ENCODE measurements around the gene PLD3. TPM values are rescaled to one million over a fixed set of nuclear protein-coding genes. Genes with fewer than 3 reads are reported as not detected.

Gene PLD3
- total RNA-seq, 3 donors from 2014 or later (not counting 1 experiment from before 2014, with no cell fraction given) = 107 to 140 (median 109) TPM

DNA sequence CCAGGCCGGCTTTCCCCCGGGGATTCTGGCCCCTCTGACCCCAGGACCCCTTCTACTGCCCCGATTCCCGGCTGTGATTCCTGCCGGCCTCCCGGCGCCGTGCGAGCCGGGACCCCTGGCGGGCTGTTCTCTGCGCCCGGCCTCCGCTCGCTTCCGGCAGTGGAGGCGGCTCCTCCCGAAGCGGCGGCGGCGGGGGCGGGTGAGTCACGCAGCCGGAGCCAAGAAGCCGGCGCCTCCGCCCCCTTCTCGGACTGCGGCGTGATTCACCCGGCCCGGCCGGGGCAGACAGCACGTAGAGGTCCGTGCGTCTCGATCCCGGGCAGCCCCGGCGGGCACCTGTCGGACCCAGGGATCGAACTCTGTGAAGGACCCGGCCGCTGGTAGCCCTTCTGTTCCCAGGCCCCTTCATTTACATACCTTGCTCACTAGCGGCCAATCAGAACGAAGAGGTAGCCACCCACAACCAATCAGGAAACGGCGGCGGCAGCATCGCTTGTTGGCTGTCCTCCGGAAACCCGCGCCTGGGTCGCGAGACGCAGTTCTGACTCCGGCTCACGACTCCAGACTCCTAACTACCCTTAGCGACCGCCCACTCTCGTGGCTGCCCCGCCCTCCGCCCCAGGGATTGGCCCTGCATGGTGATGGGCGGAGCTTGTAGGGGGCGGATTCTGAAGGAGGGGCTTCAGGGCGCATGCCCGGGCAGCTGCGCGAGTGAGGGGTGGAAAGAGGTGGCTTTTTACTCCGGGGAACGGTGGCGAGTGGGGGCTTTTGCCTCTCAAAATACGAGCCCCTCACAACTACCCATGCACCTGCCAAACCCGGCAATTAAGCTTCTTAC lies 77.2 kb downstream of the PLD3 start, which contains the start of gene SERTAD1:
Gene SERTAD1, minus strand, starts transcription at position 543 of the 838 bp plus-strand sequence. CDS start 2,446 bp downstream, outside the sequence.
- peak; percentile 73 for TF ChIP-seq CTCF (IDR thresholded peaks at IDR 0.05)
- intact Hi-C loops (cut with micrococcal nuclease) = loop anchor here (1.0 kb wide), 3 partner anchors 19 to 41 kb away; partner anchors contain the start of gene SERTAD3
- DNase-seq (peak; percentile 100), ATAC-seq (peak; percentile 88 to 98 (median 88))
- peaks cover 10% of the 10 kb centered on the region for H3K36me3 ChIP-seq (ENCODE audit: control insufficient read depth, insufficient read depth, low read length)
- H3K36me3 Mint-ChIP-seq = no peaks in the 10 kb centered on the region
- peak within 1 kb of the TSS; percentile 95 for H3K27ac ChIP-seq (ENCODE audit: low read length)
- peak within 1 kb of the TSS; percentile 94 for H3K4me3 Mint-ChIP-seq
- under 1% methylated on average over 73 of the region's 75 CpGs for WGBS (ENCODE audit: insufficient coverage)
- H3K9me3 ChIP-seq (ENCODE audit: control insufficient read depth, insufficient read depth, low read length) = no peaks in the 10 kb centered on the region
- no peaks in the 10 kb centered on the region for H3K27me3 ChIP-seq (ENCODE audit: control insufficient read depth, insufficient read depth, low read length)
- peaks cover 26% of the 10 kb centered on the region for H3K4me1 ChIP-seq (ENCODE audit: control insufficient read depth, insufficient read depth, low read length)
- peak within 1 kb of the TSS; percentile 71 for H3K4me3 ChIP-seq (ENCODE audit: low read length)
- H3K9me3 Mint-ChIP-seq = no peaks in the 10 kb centered on the region
- peak within 1 kb of the TSS; percentile 91 to 94 for H3K27ac Mint-ChIP-seq
- peaks cover 21 to 31% of the 10 kb centered on the region in 2 donors for H3K4me1 Mint-ChIP-seq
- no peaks in the 10 kb centered on the region for H3K27me3 Mint-ChIP-seq (ENCODE audit: low read depth in 2 of 2)

Other genes starting within 250 kb of the PLD3 start
- gene MAP3K10, start 157.3 kb upstream of the PLD3 start, total RNA-seq = 10 to 100 TPM; 27.1 to 39.0 (median 36.0) TPM
- gene TTC9B, start 130.3 kb upstream of the PLD3 start, total RNA-seq = not detected
- gene CCNP, start 122.0 kb upstream of the PLD3 start, total RNA-seq = 1 to 10 TPM; 1.2 to 1.8 (median 1.2) TPM
- 100 to 1,000 TPM; 234 to 292 (median 261) TPM for gene AKT2, start 63.4 kb upstream of the PLD3 start, total RNA-seq
- 10 to 100 TPM; 15.2 to 20.2 (median 16.1) TPM for gene C19orf47, start 298 bp upstream of the PLD3 start, total RNA-seq
- gene HIPK4, start 41.5 kb downstream of the PLD3 start, total RNA-seq = under 1 TPM in 2 of 3 donors, not detected in 1; 0.14 to 0.29 TPM
- 1 to 10 TPM; 2.0 to 3.8 (median 3.7) TPM for gene PRX, start 64.7 kb downstream of the PLD3 start, total RNA-seq
- 10 to 100 TPM; 31.2 to 53.5 (median 38.7) TPM for gene SERTAD1, start 77.3 kb downstream of the PLD3 start, total RNA-seq
- 100 to 1,000 TPM in 1 of 3 donors, 10 to 100 TPM in 2; 57.3 to 102 (median 83.3) TPM for gene SERTAD3, start 95.6 kb downstream of the PLD3 start, total RNA-seq
- gene BLVRB, start 117.0 kb downstream of the PLD3 start, total RNA-seq = 10 to 100 TPM; 16.8 to 25.2 (median 18.3) TPM
- gene SPTBN4, start 118.3 kb downstream of the PLD3 start, total RNA-seq = under 1 TPM; 0.16 to 0.63 (median 0.31) TPM
- gene SHKBP1, start 228.2 kb downstream of the PLD3 start, total RNA-seq = 100 to 1,000 TPM; 209 to 224 (median 209) TPM

Data from natural killer cell (primary cell).